Activated T-helper 17 cell treated with anti-CD3 and anti-CD28 coated beads, Interleukin-2, amount 50 U/mL, for 72 hours (primary cell): Measurements from ENCODE around the gene LRRIQ4. TPM values are rescaled to one million over a fixed set of nuclear protein-coding genes. Genes with fewer than 3 reads are reported as not detected.

ENCODE experiments used
- ATAC-seq: fragments of 150-1000 bp; cut with Tn5 transposase; replicated peaks from 2 replicates; pipeline ENCODE4 v1.10.0; 2021; ENCODE audit warnings: mild to moderate bottlenecking, moderate library complexity
- H3K27ac Mint-ChIP-seq: one replicate; pipeline ENCODE4 v1.8.0; 2022; ENCODE audit warnings: mixed read lengths
- H3K27me3 Mint-ChIP-seq: one replicate; pipeline ENCODE4 v1.8.0; 2022; ENCODE audit warnings: mixed read lengths
- H3K36me3 Mint-ChIP-seq: one replicate; pipeline ENCODE4 v1.8.0; 2022; ENCODE audit warnings: low read depth, mild to moderate bottlenecking, mixed read lengths
- H3K4me1 Mint-ChIP-seq: one replicate; pipeline ENCODE4 v1.8.0; 2022; ENCODE audit warnings: mixed read lengths
- H3K4me3 Mint-ChIP-seq: one replicate; pipeline ENCODE4 v1.8.0; 2022; ENCODE audit warnings: mild to moderate bottlenecking, mixed read lengths
- H3K9me3 Mint-ChIP-seq: one replicate; pipeline ENCODE4 v1.8.0; 2022; ENCODE audit warnings: mixed read lengths
- total RNA-seq, 2 donors: library from RNA; stranded (reverse); gene quantifications; one replicate each; pipeline ENCODE4 v1.2.3, GENCODE V29; 2022

LRRIQ4 gene
- total RNA-seq, 2 donors from 2014 or later, result 0.13 TPM

DNA sequence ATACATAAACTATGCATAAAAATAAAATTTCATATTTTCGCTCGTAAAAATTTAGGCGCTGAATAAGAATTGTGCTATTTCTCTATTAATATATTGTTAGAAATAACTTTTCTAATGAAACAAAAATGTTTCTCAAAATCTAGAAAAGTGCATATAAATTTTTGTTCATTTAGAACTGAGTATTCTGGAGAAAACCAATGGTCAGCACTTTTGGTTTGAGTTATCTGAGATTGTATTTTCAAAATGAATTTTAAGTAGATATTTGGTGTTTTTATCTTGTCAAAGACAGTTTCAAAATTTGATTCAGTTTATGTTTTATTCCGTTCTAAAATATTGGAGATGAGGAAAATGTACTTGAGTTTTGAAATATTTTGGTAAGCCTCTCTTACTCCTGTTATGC lies 25.6 kb upstream of the LRRIQ4 start:
- Mint-ChIP-seq H3K27me3 (no peaks in the 10 kb centered on the region), H3K4me3 (no peak overlapping the region), H3K4me1 (peaks cover 9% of the 10 kb centered on the region), H3K9me3 (no peaks in the 10 kb centered on the region), H3K27ac (no peak overlapping the region), H3K36me3 (peaks cover 92% of the 10 kb centered on the region)
- ATAC-seq, result no peak

DNA sequence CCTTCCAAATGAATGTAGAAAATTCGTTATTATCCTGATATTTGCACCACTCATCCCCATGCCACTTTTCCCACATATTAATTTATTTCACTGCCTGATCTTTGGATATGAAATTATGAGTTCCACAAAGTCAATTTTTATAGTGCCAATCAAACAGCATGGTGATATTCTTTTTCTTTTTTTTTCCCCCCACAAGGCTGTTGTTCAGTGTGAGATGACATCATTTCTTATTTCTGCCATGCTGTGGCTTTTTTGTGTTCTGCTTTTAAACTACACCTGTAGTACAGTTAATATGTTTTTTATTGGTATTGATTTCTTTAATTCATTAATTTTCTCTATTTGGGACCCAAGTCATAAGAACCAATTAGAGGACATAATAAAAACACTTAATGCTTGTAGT lies 24.9 kb upstream of the LRRIQ4 start:
- H3K9me3 Mint-ChIP-seq, result no peaks in the 10 kb centered on the region

DNA sequence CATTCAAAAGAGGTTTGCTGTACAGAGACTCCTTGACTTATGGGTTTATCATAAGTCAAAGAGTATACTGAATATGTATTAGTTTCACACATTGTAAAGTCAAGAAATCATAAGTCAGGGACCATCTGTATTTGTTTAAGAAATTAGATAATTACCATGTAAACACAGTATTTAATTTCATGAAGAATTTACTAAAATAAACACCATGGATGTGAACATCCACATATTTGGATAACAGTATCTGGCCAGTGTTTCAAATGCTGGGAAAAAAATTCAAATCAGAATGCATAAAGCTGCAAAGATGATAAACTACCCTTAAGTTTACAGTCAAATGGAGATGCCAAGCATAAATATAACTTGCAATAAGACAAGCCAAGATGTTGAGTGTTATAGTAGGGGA lies 22.5 kb upstream of the LRRIQ4 start:
- no peak for ATAC-seq
- Mint-ChIP-seq H3K36me3 (peaks cover 71% of the 10 kb centered on the region), H3K4me3 (no peak overlapping the region), H3K27me3 (no peaks in the 10 kb centered on the region), H3K27ac (peak overlapping the region; percentile 16), H3K4me1 (peaks cover 9% of the 10 kb centered on the region), H3K9me3 (no peaks in the 10 kb centered on the region)

More for the DNA sequence above, 24.9 kb upstream of the LRRIQ4 start:
- Mint-ChIP-seq H3K27me3 (no peaks in the 10 kb centered on the region), H3K4me3 (no peak overlapping the region), H3K4me1 (peaks cover 9% of the 10 kb centered on the region), H3K27ac (no peak overlapping the region), H3K36me3 (peaks cover 92% of the 10 kb centered on the region)
- ATAC-seq, result no peak

DNA sequence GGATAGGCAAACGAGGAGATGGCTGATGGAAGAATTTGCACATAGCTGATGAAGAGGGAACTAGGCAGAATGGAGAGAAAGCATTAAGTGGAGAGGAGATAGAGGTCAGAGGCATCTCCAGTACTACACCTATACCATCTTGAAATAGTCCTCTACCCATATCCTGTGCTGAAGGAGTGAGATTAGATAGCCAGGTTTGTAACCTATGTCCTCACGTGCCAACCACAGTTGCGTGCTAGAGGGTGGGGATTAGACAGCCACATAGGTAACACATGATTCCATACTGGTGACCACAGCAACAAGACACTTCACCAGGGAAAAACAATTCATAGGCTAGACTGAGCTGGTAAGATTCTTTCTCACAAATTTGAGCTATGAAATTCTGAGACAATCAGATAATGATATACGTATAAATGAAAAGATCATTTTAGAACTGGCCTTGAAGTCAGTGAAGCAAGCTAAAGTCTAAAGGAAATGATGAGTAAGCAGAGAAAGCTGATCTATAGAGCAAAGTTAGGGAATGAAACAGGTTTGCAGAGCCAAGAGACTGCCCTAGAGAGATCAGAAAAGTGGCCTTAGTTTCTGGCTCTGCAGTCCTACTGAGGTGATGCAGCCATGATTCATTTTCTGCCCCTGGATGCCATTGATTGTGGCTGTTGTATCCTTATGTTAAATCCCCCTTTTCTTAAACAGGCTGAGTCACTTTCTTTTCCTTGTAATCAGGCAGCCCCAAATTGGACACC lies 21.8 kb upstream of the LRRIQ4 start:
- Mint-ChIP-seq H3K9me3 (no peaks in the 10 kb centered on the region), H3K27me3 (no peaks in the 10 kb centered on the region), H3K4me3 (no peak overlapping the region), H3K4me1 (peaks cover 9% of the 10 kb centered on the region), H3K27ac (peak overlapping the region; percentile 16), H3K36me3 (peaks cover 65% of the 10 kb centered on the region)
- no peak for ATAC-seq

DNA sequence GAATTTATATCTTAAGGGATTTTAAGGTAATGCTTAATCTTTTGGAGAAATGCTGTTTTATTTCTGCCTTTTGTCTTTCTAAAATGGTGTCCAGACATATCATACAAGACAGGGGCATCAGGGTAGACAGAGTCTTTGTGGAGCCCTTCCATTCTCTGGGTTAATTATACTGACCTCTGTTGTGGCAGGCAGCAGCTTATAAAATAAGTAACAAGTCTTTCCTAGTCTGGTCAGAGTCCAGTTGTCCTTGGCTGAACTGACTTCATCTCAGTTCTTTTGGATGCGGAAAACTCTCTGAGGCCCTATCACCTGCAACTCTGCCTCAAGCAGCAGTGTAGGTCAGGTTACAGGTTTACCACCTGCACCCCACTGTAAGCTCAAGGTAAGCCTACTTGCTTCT lies 20.3 kb upstream of the LRRIQ4 start:
- Mint-ChIP-seq H3K9me3 (no peaks in the 10 kb centered on the region), H3K27me3 (no peaks in the 10 kb centered on the region), H3K36me3 (peaks cover 50% of the 10 kb centered on the region), H3K4me1 (peaks cover 9% of the 10 kb centered on the region), H3K4me3 (no peak overlapping the region), H3K27ac (no peak overlapping the region)
- ATAC-seq, result no peak

DNA sequence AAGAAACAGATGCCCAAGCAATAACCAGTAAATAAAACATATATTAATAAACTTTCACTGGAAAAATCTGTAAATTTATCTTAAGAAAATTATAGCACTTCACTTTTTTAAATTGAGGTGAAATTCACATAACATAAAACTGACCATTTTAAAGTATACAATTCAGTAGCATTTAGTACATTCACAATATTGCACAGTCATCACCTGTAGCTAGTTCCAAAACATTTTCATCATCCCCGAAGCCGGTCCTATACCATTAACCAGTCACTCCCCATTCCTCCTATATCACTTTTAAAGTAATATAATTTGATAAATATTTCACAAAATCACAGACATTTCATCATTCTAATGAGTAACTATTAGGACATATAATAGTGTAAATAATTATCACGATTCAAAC lies 8.0 kb upstream of the LRRIQ4 start:
- H3K9me3 Mint-ChIP-seq, result no peaks in the 10 kb centered on the region
- H3K4me1 Mint-ChIP-seq, result no peaks in the 10 kb centered on the region
- H3K27ac Mint-ChIP-seq, result no peak overlapping the region
- H3K4me3 Mint-ChIP-seq, result no peak overlapping the region
- H3K27me3 Mint-ChIP-seq, result no peaks in the 10 kb centered on the region
- ATAC-seq, result no peak
- no peaks in the 10 kb centered on the region for H3K36me3 Mint-ChIP-seq

DNA sequence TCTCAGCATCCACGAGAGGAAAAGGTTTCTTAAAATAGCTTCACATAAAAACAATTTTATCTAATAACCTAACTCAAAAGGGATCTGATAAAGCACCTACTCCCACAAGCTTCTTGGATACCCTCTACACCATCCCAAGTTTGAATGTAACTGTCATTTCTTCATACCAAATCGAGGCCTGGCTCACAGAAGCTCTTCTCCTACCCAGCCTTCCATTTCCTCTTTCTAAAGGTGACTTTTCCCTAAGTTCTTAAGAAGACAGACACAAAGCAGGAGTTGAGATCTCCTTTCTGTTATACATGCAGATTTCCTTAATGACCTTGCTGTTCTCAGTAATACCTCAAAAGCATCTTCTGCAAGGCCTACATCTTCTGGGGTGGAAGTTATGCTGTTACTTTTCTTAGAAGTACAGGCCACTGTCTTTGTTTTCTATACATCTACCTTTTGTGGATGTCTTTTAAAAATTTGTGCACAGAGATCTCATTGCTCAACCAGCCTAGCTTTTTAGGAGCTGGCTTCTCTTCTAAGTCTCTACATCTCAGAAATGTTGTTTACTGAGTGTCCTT lies 3.4 kb upstream of the LRRIQ4 start:
- no peak overlapping the region for H3K4me3 Mint-ChIP-seq
- H3K27ac Mint-ChIP-seq, result no peak overlapping the region
- H3K36me3 Mint-ChIP-seq, result no peaks in the 10 kb centered on the region
- no peaks in the 10 kb centered on the region for H3K27me3 Mint-ChIP-seq
- H3K9me3 Mint-ChIP-seq, result no peaks in the 10 kb centered on the region
- no peak for ATAC-seq
- H3K4me1 Mint-ChIP-seq, result peaks cover 14% of the 10 kb centered on the region

DNA sequence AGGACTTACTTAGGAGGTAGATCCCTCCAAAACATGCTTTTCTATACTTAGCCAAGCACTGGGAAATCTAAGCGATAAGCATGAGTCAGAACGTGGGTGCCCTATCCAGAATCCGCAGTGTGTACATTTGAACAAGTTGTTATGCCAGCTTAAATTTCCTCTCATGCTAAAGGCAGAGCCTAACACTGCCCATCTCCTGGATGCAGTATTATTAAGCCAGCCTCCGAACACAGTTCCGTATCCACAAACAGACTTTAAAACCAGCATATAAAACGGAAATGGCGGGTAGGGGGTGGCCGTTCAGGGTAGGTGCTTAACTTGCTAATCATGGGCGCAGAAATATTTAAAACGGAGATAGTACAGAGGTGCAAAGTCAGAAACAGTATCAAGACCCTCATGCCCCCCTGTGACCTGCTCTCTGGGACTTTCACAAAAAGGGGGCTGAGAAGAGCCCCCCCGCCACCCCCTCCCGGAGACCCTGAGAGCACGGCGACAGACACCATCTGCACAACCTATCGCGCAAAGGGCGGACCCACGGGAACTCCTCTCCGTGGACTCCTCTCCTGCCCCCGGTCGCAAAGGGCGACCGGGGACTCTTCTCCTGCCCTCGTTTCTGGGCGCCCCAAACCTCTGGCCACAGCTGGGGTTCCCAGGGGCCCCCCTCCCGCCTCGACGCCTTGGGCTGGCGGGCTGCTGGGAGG lies 889 bp upstream of the LRRIQ4 start:
- H3K36me3 Mint-ChIP-seq, result no peaks in the 10 kb centered on the region
- no peak overlapping the region for H3K27ac Mint-ChIP-seq
- no peaks in the 10 kb centered on the region for H3K27me3 Mint-ChIP-seq
- H3K4me1 Mint-ChIP-seq, result peaks cover 14% of the 10 kb centered on the region
- ATAC-seq, result peak; percentile 5
- peaks cover 3% of the 10 kb centered on the region for H3K9me3 Mint-ChIP-seq
- H3K4me3 Mint-ChIP-seq, result peak overlapping the region; percentile 97

DNA sequence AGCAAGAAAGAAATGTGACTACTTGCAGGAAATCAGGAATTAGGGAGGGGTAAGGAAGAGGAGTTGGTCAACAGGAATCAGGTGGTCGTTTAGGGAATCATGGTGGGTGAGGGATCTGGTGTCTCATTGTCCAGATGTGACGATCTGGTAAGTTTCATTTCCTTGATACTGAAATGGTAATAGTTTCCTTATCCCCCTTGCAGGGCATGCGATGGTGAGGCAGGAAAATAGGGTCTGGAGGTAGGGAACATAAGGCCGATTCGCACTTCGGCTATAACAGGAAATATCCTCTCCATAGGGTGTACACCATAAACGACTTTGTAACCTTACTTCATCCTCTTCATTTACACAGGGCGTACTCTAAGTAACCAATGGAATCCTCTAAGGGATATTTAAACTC lies 608 bp downstream of the LRRIQ4 start:
- H3K9me3 Mint-ChIP-seq, result peaks cover 3% of the 10 kb centered on the region
- peaks cover 2% of the 10 kb centered on the region for H3K27me3 Mint-ChIP-seq
- H3K27ac Mint-ChIP-seq, result peak overlapping the region; percentile 86
- no peaks in the 10 kb centered on the region for H3K36me3 Mint-ChIP-seq
- peak overlapping the region; percentile 97 for H3K4me3 Mint-ChIP-seq
- no peak for ATAC-seq
- H3K4me1 Mint-ChIP-seq, result peaks cover 14% of the 10 kb centered on the region

DNA sequence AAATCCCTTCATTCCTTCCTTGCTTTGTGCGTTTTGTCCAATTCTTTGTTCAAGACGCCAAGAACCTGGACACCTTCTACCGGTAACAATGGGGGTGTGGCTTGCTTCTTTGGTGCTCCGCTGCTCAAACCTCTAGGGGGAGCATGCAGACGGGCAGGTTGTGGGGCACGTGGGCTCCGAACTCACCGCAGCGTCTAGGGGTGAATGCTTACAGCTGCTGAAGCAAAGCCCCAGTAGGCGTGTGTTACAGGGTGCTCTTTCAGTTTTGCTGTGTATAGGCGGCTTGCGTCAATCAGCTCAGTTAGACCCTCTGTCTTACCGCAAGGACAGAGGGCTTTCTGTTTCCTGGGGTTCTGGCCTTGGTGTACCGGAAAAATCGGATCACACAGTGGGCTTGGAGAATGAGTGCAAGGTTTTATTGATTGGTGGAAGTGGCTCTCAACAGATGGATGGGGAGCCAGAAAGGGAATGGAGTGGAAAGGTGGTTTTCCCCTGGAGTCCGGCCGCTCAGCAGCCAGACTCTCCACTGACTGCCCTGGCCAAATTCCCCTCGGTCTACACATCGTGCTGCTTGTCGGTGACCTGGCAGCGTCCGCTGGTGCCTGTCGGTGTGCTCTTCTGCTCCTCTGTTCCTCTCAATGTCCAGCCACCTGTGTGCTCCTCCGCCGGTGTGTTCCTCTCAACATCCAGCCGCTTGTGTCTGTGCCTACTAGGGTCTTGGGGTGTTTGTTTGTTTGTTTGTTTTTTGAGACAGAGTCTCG lies 1.3 kb downstream of the LRRIQ4 start:
- Mint-ChIP-seq H3K27ac (peak overlapping the region; percentile 86), H3K4me3 (peak overlapping the region; percentile 97), H3K4me1 (peaks cover 14% of the 10 kb centered on the region), H3K27me3 (peaks cover 3% of the 10 kb centered on the region), H3K9me3 (peaks cover 3% of the 10 kb centered on the region), H3K36me3 (no peaks in the 10 kb centered on the region)
- ATAC-seq, result peak; percentile 71

DNA sequence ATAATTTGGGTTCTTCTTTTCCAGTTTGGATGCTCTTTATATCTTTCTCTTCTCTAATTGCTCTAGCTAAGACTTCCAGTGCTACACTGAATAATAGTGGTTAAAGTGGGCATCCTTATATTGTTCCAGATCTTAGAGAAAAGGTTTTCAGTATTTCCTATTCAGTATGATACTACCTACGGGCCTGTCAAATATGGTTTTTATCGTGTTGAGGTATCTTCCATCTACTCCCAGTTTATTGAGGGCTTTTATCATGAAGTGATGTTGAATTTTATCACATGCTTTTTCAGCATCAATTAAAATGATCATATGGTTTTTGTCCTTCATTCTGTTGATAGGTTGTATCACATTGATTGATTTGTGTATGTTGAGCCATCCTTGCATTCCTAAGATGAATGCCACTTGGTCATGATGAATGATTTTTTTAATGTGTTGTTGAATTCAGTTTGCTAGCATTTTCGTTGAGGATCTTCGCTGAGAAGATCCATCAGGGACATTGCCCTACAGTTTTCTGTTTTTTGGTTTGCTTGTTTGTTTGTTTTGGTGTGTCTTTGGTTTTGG lies 3.0 kb downstream of the LRRIQ4 start:
- peaks cover 3% of the 10 kb centered on the region for H3K9me3 Mint-ChIP-seq
- no peak overlapping the region for H3K4me3 Mint-ChIP-seq
- H3K36me3 Mint-ChIP-seq, result no peaks in the 10 kb centered on the region
- peaks cover 14% of the 10 kb centered on the region for H3K4me1 Mint-ChIP-seq
- ATAC-seq, result no peak
- H3K27ac Mint-ChIP-seq, result no peak overlapping the region
- H3K27me3 Mint-ChIP-seq, result peaks cover 7% of the 10 kb centered on the region

DNA sequence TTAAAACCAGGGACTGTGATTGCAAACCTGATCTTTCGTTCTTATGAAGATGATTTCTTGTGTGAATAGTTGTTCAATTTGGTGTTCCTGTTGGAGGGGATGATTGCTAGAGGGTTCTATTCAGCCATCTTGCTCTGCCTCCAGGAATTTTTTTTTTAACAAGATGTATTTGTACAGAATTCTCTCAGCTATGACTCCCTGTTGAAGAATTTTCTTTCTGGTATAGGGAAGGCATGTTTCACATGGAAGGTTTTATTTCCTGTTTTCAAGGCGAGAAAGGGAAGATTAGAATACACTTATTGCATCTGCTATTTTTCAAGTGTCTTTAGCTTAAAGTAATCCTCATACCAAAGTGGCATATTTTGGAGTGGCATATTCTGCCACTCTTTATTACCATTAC lies 5.6 kb downstream of the LRRIQ4 start:
- Mint-ChIP-seq H3K27ac (no peak overlapping the region), H3K27me3 (peaks cover 21% of the 10 kb centered on the region), H3K9me3 (peaks cover 3% of the 10 kb centered on the region), H3K4me1 (peaks cover 7% of the 10 kb centered on the region), H3K4me3 (no peak overlapping the region), H3K36me3 (no peaks in the 10 kb centered on the region)
- ATAC-seq, result no peak

DNA sequence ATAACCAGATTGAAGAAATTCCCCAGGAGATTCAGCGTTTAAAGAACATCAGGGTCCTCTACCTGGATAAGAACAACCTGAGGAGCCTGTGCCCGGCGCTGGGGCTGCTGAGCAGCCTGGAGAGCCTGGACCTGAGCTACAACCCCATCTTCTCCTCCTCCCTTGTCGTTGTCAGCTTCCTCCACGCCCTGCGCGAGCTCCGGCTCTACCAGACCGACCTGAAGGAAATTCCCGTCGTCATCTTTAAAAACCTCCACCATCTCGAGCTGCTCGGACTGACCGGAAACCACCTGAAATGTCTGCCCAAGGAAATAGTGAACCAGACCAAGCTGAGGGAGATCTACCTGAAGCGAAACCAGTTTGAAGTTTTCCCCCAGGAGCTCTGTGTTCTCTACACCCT lies 9.4 kb downstream of the LRRIQ4 start:
- ATAC-seq, result no peak
- H3K9me3 Mint-ChIP-seq, result no peaks in the 10 kb centered on the region
- peaks cover 24% of the 10 kb centered on the region for H3K27me3 Mint-ChIP-seq
- no peaks in the 10 kb centered on the region for H3K4me1 Mint-ChIP-seq
- no peak overlapping the region for H3K4me3 Mint-ChIP-seq
- H3K27ac Mint-ChIP-seq, result no peak overlapping the region
- no peaks in the 10 kb centered on the region for H3K36me3 Mint-ChIP-seq

DNA sequence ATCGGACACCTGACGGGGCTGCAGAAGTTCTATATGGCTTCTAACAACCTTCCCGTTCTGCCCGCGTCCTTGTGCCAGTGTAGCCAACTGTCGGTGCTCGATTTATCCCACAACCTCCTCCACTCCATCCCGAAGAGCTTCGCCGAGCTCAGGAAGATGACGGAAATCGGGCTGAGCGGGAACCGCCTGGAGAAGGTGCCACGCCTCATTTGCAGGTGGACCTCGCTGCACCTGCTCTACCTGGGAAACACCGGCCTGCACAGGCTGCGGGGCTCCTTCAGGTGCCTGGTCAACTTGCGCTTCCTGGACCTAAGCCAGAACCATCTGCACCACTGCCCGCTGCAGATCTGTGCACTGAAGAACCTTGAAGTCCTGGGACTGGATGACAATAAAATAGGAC lies 9.9 kb downstream of the LRRIQ4 start:
- H3K9me3 Mint-ChIP-seq, result no peaks in the 10 kb centered on the region
- H3K4me3 Mint-ChIP-seq, result no peak overlapping the region
- H3K27me3 Mint-ChIP-seq, result peaks cover 24% of the 10 kb centered on the region
- no peak for ATAC-seq
- H3K27ac Mint-ChIP-seq, result no peak overlapping the region
- H3K36me3 Mint-ChIP-seq, result no peaks in the 10 kb centered on the region
- H3K4me1 Mint-ChIP-seq, result no peaks in the 10 kb centered on the region
